HG03565 (cell line): ENCODE results near the gene SUGT1.
"Not testable (repeated sequence)": the region's sequence is repeated elsewhere in the genome, so short reads cannot be mapped to it uniquely, and the experiment has no call there.

ENCODE experiments used
- ATAC-seq: cut with Tn5 transposase; IDR thresholded peaks from one replicate; pipeline ENCODE4 v1.9.1; 2021; ENCODE audit warnings: mild to moderate bottlenecking, moderate library complexity; ENCODE audit not compliant: unreplicated experiment

The SUGT1 gene

DNA sequence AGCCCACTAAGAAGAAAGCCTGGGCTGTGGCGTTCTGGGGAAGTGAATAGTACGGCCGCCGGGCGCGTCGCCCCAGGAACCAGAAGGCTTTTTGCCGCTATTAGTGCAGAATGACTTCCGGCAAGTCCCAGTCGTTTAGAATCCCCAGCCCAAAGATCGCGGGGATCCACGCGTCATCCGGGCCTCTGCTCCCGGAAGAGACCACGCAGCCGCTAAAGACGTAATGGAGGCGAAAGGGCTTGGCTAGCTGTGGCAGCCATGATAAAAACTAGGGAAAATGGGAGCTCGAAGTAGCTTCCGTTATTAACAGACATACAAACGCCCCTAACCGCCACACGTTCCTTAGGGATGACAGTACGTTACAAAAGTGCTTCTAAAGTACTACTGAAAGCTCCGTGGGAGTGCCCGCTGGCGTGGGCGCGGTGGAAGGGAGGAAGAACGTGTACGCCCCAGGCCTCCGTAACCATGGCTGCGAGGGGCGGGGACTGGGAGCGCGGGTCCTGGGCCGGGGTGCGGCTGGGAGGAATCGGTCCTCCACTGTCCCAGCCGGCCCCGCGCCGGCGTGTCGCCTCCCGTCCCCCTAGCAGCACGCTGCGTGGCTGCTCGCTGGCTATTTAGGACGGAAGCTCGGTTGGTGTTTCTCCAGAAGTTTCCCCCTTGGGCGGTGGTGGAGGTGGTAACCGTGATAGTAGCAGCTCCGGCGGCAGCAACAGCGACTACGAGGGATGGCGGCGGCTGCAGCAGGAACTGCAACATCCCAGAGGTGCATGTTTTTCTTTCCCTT is at the start of gene SUGT1:
Gene SUGT1, plus strand, starts transcription at position 641 of the 784 bp plus-strand sequence. Its CDS starts 85 bp downstream, at position 726.
- ATAC-seq, result peak; percentile 94

DNA sequence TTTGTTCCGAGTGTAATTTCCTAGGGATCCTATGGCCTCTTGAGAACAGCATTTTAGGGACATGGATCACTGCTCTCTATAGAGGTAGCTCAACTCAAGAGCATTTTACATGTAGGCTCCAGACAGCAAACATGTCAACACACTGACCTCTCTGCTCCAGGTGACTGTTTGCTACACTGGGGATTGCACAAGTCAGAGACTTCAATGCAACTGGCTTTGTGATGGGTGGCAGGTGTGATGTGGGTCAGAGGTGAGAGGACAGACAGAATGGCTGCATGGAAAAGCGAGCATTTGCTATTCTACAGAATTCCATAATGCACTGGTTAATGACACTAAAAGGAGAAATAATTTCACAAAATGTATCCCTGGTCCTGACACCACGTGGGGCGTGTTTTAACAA is 49.3 kb upstream of the SUGT1 start:
- ATAC-seq, result not testable (repeated sequence)

GRCh38 chr13:52606126-52606525 is 46.5 kb upstream of the SUGT1 start:
- ATAC-seq, result not testable (repeated sequence)

DNA sequence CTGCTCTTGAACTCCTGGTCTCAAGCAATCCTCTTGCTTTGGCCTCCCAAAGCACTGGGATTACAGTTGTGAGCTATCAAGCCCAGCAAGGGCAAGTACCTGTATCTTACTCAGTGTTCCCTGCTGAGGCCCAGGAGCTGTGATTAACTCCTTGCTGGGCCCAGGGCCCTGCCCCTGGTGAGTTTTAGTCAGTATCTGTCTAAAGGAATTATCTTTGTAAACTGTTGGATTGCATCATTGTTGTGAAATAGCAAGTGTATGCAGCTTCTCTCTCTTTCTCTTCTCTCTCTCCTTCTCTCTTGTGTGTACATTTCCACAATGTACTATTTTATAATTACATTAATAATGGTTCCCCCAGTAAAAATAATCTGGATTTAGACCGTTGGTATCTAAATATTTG is 45.8 kb upstream of the SUGT1 start:
- not testable (repeated sequence) for ATAC-seq

DNA sequence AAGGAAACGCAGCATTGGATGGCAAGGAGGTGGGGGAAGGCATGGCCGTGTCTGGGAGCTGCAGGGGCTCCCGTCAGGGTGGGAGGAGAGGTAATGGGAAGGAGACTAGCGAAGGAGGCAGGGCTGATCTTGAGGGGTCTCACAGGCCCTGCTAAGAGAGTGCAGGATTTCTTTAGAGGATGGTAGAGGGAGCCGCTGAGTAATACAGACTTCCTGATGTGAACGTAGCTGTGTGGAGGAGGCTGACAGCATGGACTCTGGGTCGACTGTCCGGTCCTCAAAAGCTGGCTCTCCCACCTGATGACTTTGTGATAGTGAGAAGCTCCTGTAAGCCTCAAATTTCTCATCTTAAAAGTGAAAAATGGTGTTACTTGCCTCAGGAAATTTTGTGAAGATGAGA is 44.5 kb upstream of the SUGT1 start:
- not testable (repeated sequence) for ATAC-seq

DNA sequence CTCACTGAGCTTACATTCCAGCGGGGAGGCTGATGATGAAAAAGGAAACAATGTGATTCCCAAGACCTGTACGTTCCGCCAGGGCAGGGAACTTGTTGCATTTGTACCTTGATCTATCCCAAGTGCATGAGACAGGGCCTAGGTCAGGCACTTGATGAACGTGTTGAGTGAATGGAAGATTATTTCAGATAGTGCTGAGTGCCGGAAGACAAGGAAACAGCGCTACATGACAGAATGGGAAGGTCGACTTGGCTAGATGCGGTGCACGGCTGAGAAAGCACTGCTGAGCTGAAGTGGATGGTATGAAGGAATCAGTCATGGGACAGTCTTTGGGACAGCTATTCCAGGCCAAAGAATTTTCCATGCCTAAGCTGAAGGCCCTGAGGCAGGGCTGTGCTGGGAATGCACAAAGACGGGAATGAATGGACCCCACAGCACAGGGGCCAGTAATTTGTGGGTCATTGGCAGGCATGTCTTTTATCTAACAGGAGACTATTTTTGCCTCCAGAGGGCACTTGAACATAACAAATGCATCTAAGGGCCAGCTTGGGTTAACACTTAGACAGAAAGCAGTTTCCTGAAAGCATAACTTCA is 43.5 kb upstream of the SUGT1 start:
- ATAC-seq, result peak; percentile 81

DNA sequence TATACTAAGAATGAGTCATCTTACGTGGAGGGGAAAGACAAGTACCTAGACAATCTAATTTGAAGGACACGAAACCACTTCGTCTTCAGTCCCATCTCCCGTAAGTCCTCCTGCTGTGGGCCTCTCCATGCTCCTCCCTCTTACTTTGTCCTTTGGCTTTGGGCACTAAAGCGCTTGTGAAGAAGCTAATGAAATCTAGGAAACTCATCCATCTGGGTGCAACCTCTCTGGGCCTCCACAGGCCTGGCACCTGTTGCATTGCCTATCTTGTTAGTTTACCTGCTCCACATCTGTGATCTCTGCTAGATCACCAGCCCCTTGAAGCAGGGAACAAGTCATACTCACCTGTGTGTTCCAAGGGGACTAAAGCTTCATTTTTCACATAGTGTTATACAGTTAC is 42.5 kb upstream of the SUGT1 start:
- ATAC-seq, result not testable (repeated sequence)

GRCh38 chr13:52615134-52615801 is 37.4 kb upstream of the SUGT1 start:
- no peak for ATAC-seq

GRCh38 chr13:52615812-52616211 is 36.8 kb upstream of the SUGT1 start:
- ATAC-seq, result no peak

- ATAC-seq, result peak; percentile 94
These were observed 35.3 kb upstream of the SUGT1 start for GRCh38 chr13:52617070-52618060.

- not testable (repeated sequence) for ATAC-seq
These were observed 21.4 kb upstream of the SUGT1 start for GRCh38 chr13:52631083-52631690.

DNA sequence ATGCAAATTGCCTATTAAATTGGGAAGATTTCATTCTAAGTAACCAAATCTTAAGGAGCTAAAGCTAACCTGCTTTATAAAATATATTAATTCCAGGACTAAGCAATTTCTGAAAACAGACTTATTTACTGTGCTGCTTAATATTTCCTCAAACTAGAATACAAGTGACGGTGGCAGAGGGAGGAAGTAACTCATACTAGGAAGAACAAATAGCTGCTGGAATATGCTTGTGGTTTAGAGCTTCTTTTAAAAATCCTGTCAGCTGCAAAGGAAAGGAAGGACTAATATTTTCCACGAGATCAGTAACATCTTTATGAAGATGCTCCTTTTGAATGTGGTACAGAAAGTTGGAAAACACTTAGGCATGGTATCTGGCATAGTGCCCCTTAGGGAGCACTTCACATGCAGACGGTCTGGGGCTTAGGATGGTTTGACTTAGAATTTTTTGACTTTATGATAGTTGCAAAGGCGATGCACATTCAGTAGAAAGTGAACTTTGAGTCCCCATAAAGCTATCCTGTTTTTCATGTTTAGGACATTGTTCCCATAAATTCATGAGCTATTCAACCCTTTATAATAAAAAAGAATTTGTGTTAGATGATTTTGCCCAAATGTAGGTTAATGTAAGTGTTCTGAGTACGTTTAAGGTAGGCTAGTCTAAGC is 13.8 kb upstream of the SUGT1 start:
- ATAC-seq, result no peak

GRCh38 chr13:52642131-52642530 is 10.5 kb upstream of the SUGT1 start, which contains the start of gene HNRNPA1L2:
Gene HNRNPA1L2, plus strand, starts transcription at chr13:52642431. Its CDS starts 62 bp downstream, at chr13:52642493.
- no peak for ATAC-seq

- no peak for ATAC-seq
These were observed 8.5 kb upstream of the SUGT1 start for GRCh38 chr13:52644108-52644507.

GRCh38 chr13:52646967-52647366 is 5.7 kb upstream of the SUGT1 start:
- no peak for ATAC-seq

GRCh38 chr13:52650731-52651130 is 1.9 kb upstream of the SUGT1 start:
- no peak for ATAC-seq

DNA sequence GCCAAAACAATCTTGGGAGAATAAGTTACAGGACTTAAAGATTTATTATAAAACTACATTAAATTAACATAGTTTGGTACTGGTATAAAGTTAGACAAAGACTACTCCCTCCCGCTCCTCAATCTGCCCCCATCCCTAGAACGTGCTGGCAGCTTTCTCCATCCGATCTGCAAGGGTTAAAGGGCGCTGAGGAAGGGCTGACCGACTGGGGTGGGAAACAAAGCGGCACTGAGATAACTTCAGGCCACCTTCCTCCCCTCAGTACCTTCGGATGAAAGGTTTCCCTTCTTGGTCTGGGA is 790 bp upstream of the SUGT1 start:
- no peak for ATAC-seq

GRCh38 chr13:52652980-52653303 is 306 bp downstream of the SUGT1 start:
- peak; percentile 11 for ATAC-seq

GRCh38 chr13:52659340-52659739 is 6.7 kb downstream of the SUGT1 start:
- no peak for ATAC-seq

DNA sequence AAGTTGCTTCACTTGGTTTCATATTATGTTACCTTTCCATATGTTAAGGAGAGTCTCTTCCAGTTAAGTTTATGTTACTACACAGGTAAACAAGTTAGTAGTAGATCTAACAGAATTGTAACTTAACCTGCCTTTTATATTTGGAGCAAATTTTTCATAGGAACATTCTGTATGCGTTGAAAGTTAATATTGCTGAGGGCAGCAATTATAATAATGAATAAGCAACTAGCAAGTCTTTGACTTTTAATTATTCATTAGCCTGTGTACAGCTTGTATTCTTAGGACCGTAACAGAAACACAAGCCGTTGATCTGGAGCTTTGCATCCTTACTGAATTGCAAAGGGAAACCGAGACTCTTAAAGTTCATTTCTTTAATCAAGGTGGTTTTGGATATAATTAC is 11.6 kb downstream of the SUGT1 start:
- ATAC-seq, result no peak
